ENCODE results near the gene HOXC12. TPM values are rescaled to one million over a fixed set of nuclear protein-coding genes. Genes with fewer than 3 reads are reported as not detected.

HOXC12 gene
- total RNA-seq, 2 experiments from 2014 or later: not detected

DNA sequence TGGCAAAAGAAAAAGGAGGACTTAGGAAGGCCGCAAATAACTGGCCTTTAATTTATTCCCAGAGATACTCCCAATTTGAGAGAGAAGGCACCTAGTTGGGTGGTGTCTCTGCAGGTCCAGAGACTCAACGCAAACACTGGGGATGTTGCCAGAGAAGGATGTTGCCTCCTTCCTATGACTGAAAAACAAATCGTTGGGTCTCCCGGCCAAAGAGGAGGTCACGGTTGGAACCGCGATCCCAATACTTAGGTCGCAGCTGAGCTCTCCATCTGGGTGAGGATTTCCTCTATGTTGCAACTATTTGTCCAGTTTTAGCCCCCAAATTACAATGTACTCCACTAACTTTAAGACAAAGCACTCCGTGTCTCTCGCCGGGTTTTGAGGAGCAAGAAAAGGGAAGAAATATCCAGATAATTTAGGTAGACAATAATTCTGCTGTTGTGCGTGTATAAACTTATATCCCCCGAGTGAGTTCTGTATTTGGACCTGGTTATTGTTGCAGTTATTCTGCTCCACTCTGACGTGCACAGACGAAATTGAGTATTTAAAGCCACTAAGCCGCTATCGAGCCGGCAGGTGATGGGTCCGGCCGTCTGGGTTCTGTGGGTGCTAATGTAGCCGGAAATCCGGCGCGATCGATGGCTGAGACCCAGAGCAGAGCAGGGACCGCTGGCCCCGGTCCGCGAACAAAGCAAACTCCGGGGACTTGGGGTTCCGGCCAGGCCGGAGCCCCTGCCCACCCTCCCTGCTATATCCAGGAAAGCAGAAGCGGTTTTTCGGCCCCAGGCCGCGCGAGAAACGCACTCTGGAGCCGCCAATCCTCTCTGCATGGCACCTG lies 5.7 kb downstream of the HOXC12 start:
- CTCF ChIA-PET (ENCODE audit: unreplicated experiment): no interaction called here
- H3K9me3 ChIP-seq (ENCODE audit: low read length): no peaks in the 10 kb centered on the region

DNA sequence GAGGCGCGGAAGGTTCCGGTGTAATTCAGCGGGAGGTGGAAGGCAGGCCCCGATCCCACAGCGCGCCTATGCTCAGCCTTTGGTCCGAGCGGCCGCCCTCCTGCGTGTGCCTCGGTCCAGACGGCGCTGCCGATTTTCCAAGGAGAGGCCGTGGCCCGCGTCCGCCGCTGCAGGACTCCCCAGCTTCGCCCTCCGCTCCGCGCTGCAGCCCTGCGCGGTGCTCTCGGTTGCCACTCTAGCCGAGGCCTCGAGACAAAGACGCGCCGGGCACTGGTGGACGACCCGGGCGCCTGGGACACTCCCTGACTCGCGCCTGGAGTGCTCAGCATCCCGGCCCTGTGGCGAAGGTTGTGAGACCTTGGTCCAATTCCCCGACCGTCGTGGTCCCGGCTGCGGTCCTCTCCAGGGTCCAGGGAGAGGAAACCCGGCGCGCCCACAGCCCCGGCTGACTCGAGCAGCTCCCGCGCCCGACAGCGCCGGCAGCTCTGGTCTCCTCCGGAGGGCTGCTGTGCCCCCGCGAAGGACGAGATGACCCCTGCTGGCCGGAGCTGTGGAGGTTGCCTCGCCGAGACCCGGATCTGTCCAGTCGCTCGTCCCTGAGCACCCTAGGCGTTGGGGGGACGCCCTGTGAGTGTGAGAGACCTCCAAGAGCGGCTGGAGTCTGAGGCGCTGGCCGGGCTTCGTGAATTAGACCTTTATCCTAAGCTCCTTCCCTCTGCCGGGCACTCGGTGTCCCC lies 6.5 kb downstream of the HOXC12 start:
- H3K27ac ChIP-seq (ENCODE audit: low read depth, low read length, poor library complexity, severe bottlenecking): no peak overlapping the region
- intact Hi-C loops (cut with micrococcal nuclease; ENCODE audit: unreplicated experiment): no loop called here
- no peak overlapping the region for H2AFZ ChIP-seq (ENCODE audit: low read length)
- TF ChIP-seq EZH2phosphoT487 (IDR thresholded peaks at IDR 0.05; ENCODE audit: borderline replicate concordance, low read depth, low read length): no peak
- TF ChIP-seq, protein P1, sequence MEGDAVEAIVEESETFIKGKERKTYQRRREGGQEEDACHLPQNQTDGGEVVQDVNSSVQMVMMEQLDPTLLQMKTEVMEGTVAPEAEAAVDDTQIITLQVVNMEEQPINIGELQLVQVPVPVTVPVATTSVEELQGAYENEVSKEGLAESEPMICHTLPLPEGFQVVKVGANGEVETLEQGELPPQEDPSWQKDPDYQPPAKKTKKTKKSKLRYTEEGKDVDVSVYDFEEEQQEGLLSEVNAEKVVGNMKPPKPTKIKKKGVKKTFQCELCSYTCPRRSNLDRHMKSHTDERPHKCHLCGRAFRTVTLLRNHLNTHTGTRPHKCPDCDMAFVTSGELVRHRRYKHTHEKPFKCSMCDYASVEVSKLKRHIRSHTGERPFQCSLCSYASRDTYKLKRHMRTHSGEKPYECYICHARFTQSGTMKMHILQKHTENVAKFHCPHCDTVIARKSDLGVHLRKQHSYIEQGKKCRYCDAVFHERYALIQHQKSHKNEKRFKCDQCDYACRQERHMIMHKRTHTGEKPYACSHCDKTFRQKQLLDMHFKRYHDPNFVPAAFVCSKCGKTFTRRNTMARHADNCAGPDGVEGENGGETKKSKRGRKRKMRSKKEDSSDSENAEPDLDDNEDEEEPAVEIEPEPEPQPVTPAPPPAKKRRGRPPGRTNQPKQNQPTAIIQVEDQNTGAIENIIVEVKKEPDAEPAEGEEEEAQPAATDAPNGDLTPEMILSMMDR (conservative IDR thresholded peaks at IDR 0.05; ENCODE audit: low read length): no peak
- no peaks in the 10 kb centered on the region for H3K36me3 ChIP-seq (ENCODE audit: insufficient read depth, low read length)
- BruUV-seq (replicated peaks): no TSS peak
- H3K79me2 ChIP-seq (ENCODE audit: insufficient read depth, low read depth, low read length): no peaks in the 10 kb centered on the region
- H3K9me3 ChIP-seq (ENCODE audit: low read length): no peaks in the 10 kb centered on the region
- POLR2A ChIA-PET: no interaction called here
- no peak overlapping the region for H3K4me2 ChIP-seq (ENCODE audit: low read length)
- H4K20me1 ChIP-seq (ENCODE audit: insufficient read depth, low read length): no peaks in the 10 kb centered on the region
- H3K9me2 ChIP-seq (ENCODE audit: insufficient read depth, low read length): no peaks in the 10 kb centered on the region
- CTCF ChIA-PET (ENCODE audit: unreplicated experiment): interaction anchor here (0.6 kb wide), 1 partner anchor 165 kb away, joined by 4 read pairs; no protein-coding TSS in a partner anchor
- H3K4me1 ChIP-seq (ENCODE audit: insufficient read depth, low read length, poor library complexity, severe bottlenecking): peaks cover 17% of the 10 kb centered on the region
- no peak for DNase-seq (ENCODE audit: low spot score)
- H3K4me3 ChIP-seq (ENCODE audit: low read depth, low read length, poor library complexity, severe bottlenecking): no peak overlapping the region

More for the DNA sequence above, 5.7 kb downstream of the HOXC12 start:
- no peak for DNase-seq (ENCODE audit: low spot score)
- no peak for TF ChIP-seq EZH2phosphoT487 (IDR thresholded peaks at IDR 0.05; ENCODE audit: borderline replicate concordance, low read depth, low read length)
- TF ChIP-seq, protein P1 (conservative IDR thresholded peaks at IDR 0.05; ENCODE audit: low read length): no peak
- H3K9me2 ChIP-seq (ENCODE audit: insufficient read depth, low read length): no peaks in the 10 kb centered on the region
- H3K79me2 ChIP-seq (ENCODE audit: insufficient read depth, low read depth, low read length): no peaks in the 10 kb centered on the region
- no TSS peak for BruUV-seq (replicated peaks)
- no peaks in the 10 kb centered on the region for H3K36me3 ChIP-seq (ENCODE audit: insufficient read depth, low read length)
- no peaks in the 10 kb centered on the region for H4K20me1 ChIP-seq (ENCODE audit: insufficient read depth, low read length)
- intact Hi-C loops (cut with micrococcal nuclease; ENCODE audit: unreplicated experiment): no loop called here
- H3K4me2 ChIP-seq (ENCODE audit: low read length): no peak overlapping the region
- H2AFZ ChIP-seq (ENCODE audit: low read length): no peak overlapping the region
- no peak overlapping the region for H3K4me3 ChIP-seq (ENCODE audit: low read depth, low read length, poor library complexity, severe bottlenecking)
- POLR2A ChIA-PET: no interaction called here
- H3K27ac ChIP-seq (ENCODE audit: low read depth, low read length, poor library complexity, severe bottlenecking): no peak overlapping the region
- peaks cover 9% of the 10 kb centered on the region for H3K4me1 ChIP-seq (ENCODE audit: insufficient read depth, low read length, poor library complexity, severe bottlenecking)

All from OCI-LY7 (cell line).